Stimulated activated CD8-positive, alpha-beta memory T cell treated with anti-CD3 and anti-CD28 coated beads, Interleukin-12 subunit alpha, Interleukin-12 subunit beta, amount 100 ng/mL, for 24 hours (primary cell): Measurements from ENCODE around the gene RHEBL1.
"Not testable (repeated sequence)": the region's sequence is repeated elsewhere in the genome, so short reads cannot be mapped to it uniquely, and the experiment has no call there.

ENCODE experiments used
- DNase-seq: peaks from one replicate; pipeline ENCODE4 v3.0.0-alpha.2; 2020; ENCODE audit errors: extremely low read depth

The RHEBL1 gene

GRCh38 chr12:49089821-49090773 lies 20.3 kb upstream of the RHEBL1 start:
- DNase-seq = no peak

- DNase-seq = no peak
These were observed 19.2 kb upstream of the RHEBL1 start for GRCh38 chr12:49088932-49089330.

GRCh38 chr12:49088150-49088931 lies 18.6 kb upstream of the RHEBL1 start:
- peak; percentile 52 for DNase-seq

GRCh38 chr12:49086116-49086515 lies 16.3 kb upstream of the RHEBL1 start:
- DNase-seq = no peak

- DNase-seq = no peak
These were observed 14.7 kb upstream of the RHEBL1 start for GRCh38 chr12:49084438-49084837.

GRCh38 chr12:49079793-49080192 lies 10.0 kb upstream of the RHEBL1 start:
- no peak for DNase-seq

GRCh38 chr12:49070971-49071370 lies 1.2 kb upstream of the RHEBL1 start:
- no peak for DNase-seq

- DNase-seq = no peak
These were observed 786 bp downstream of the RHEBL1 start for GRCh38 chr12:49068879-49069506.

GRCh38 chr12:49066120-49066519 lies 3.7 kb downstream of the RHEBL1 start:
- no peak for DNase-seq

GRCh38 chr12:49064767-49065152 lies 5.0 kb downstream of the RHEBL1 start:
- no peak for DNase-seq

- DNase-seq = not testable (repeated sequence)
These were observed 7.9 kb downstream of the RHEBL1 start for GRCh38 chr12:49061916-49062315.

- no peak for DNase-seq
These were observed 8.6 kb downstream of the RHEBL1 start for GRCh38 chr12:49061157-49061650.

GRCh38 chr12:49060237-49061156 lies 9.3 kb downstream of the RHEBL1 start, which contains the start of gene KMT2D:
TSS of gene KMT2D (minus strand) at chr12:49060794. CDS start at chr12:49055324, 5,470 bp downstream.
- DNase-seq = peak; percentile 78

GRCh38 chr12:49059299-49060171 lies 10.2 kb downstream of the RHEBL1 start:
- DNase-seq = no peak

- DNase-seq = no peak
These were observed 10.8 kb downstream of the RHEBL1 start for GRCh38 chr12:49059045-49059298.

GRCh38 chr12:49058366-49059044 lies 11.3 kb downstream of the RHEBL1 start:
- DNase-seq = no peak

GRCh38 chr12:49057888-49058287 lies 11.9 kb downstream of the RHEBL1 start:
- DNase-seq = no peak

- no peak for DNase-seq
These were observed 13.6 kb downstream of the RHEBL1 start for GRCh38 chr12:49055978-49056754.

- DNase-seq = no peak
These were observed 14.7 kb downstream of the RHEBL1 start for GRCh38 chr12:49055092-49055491.
